Peyer's patch (tissue), 4 donors: ENCODE data around the gene PCBP3. TPM values are rescaled to one million over a fixed set of nuclear protein-coding genes. Genes with fewer than 3 reads are reported as not detected.
A peak's percentile ranks its signal among the peaks of the same experiment; 100 is the strongest.
"Not testable (repeated sequence)": the region's sequence is repeated elsewhere in the genome, so short reads cannot be mapped to it uniquely, and the experiment has no call there.

Experiments
- DNase-seq, 3 donors: peaks; one replicate each; pipeline ENCODE4 v3.0.0-alpha.2; 2017 to 2019
- H3K27ac ChIP-seq, 4 donors: fragments of 200-600 bp; sonication (generic); one replicate each; pipeline ENCODE4 v1.5.1; 2016 to 2019
- H3K27me3 ChIP-seq, 2 donors: fragments of 200-600 bp; sonication (generic); one replicate each; pipeline ENCODE4 v1.5.1; 2019
- H3K36me3 ChIP-seq, 3 donors: fragments of 200-600 bp; sonication (generic); one replicate each; pipeline ENCODE4 v1.5.1; 2016 to 2019
- H3K4me1 ChIP-seq, 4 donors: fragments of 200-600 bp; sonication (generic); one replicate each; pipeline ENCODE4 v1.5.1; 2016 to 2019
- H3K4me3 ChIP-seq, 4 donors: fragments of 200-600 bp; sonication (generic); 1 replicate in 3 of 4; 2 replicates in 1 of 4; pipeline ENCODE4 v1.5.1; 2016 to 2019; ENCODE audit warnings: mild to moderate bottlenecking in 1 of 4
- H3K9me3 ChIP-seq, 4 donors: fragments of 200-600 bp; sonication (generic); one replicate each; pipeline ENCODE4 v1.5.1; 2016 to 2019; ENCODE audit warnings: mild to moderate bottlenecking in 1 of 4
- POLR2A ChIP-seq, 2 donors: fragments of 450-650 bp; IDR thresholded peaks; one replicate each; pipeline ENCODE4 v1.5.1; 2017; ENCODE audit warnings: antibody characterized with exemption in 2 of 2, mild to moderate bottlenecking in 2 of 2, moderate library complexity in 2 of 2
- total RNA-seq, 4 donors: library from RNA; depleted of rRNA; stranded (reverse); fragments of >200 nt; gene quantifications; one replicate each; pipeline ENCODE4 v1.1.0, GENCODE V29; 2016
- TF ChIP-seq, protein P1 (sequence below), 6 experiments: fragments of 450-650 bp in 4 of 6; fragments of 200-600 bp in 2 of 6; sonication (generic) in 1 of 6; IDR thresholded peaks; one replicate each; pipeline ENCODE4 v1.5.1; 2017 to 2019; ENCODE audit warnings: antibody characterized with exemption in 6 of 6, mild to moderate bottlenecking in 3 of 6, moderate library complexity in 1 of 6

Gene PCBP3
- total RNA-seq, 4 donors from 2014 or later = 1.1 to 6.0 (median 4.4) TPM; not detected in 1

DNA sequence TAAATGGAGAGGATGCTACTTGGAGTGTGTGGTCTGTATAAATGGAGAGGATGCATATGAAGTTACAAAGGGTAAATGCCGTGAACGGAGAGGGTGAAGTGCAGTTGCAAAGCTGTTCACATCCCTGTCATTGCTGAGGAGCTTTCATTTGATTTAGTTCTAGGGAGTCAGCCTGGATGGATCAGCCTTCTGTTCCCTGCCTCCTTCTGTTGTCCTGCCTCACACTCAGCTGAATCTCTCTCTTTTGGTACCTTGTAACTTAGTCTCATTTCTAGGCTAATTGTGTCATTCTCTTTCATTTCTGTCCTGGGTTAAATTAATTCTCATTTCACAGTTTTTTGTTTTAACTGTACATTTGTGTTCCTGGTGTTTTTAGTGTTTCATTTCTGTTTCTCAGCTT, 204.8 kb downstream of the PCBP3 start:
- TF ChIP-seq POLR2A (IDR thresholded peaks at IDR 0.05) = no peak
- TF ChIP-seq, protein P1, sequence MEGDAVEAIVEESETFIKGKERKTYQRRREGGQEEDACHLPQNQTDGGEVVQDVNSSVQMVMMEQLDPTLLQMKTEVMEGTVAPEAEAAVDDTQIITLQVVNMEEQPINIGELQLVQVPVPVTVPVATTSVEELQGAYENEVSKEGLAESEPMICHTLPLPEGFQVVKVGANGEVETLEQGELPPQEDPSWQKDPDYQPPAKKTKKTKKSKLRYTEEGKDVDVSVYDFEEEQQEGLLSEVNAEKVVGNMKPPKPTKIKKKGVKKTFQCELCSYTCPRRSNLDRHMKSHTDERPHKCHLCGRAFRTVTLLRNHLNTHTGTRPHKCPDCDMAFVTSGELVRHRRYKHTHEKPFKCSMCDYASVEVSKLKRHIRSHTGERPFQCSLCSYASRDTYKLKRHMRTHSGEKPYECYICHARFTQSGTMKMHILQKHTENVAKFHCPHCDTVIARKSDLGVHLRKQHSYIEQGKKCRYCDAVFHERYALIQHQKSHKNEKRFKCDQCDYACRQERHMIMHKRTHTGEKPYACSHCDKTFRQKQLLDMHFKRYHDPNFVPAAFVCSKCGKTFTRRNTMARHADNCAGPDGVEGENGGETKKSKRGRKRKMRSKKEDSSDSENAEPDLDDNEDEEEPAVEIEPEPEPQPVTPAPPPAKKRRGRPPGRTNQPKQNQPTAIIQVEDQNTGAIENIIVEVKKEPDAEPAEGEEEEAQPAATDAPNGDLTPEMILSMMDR (IDR thresholded peaks at IDR 0.05) = no peak
- DNase-seq = no peak
- H3K27ac ChIP-seq = no peak overlapping the region
- H3K4me1 ChIP-seq = no peaks in the 10 kb centered on the region
- H3K27me3 ChIP-seq = no peaks in the 10 kb centered on the region
- H3K4me3 ChIP-seq = no peak overlapping the region
- H3K9me3 ChIP-seq = no peaks in the 10 kb centered on the region
- H3K36me3 ChIP-seq = no peaks in the 10 kb centered on the region

GRCh38 chr21:45848805-45849204, 205.3 kb downstream of the PCBP3 start:
- DNase-seq = no peak
- no peak overlapping the region for H3K4me3 ChIP-seq
- no peaks in the 10 kb centered on the region for H3K27me3 ChIP-seq
- no peaks in the 10 kb centered on the region for H3K36me3 ChIP-seq
- no peak overlapping the region for H3K27ac ChIP-seq
- H3K4me1 ChIP-seq = no peaks in the 10 kb centered on the region
- H3K9me3 ChIP-seq = no peaks in the 10 kb centered on the region
- TF ChIP-seq, protein P1 (IDR thresholded peaks at IDR 0.05) = no peak
- TF ChIP-seq POLR2A (IDR thresholded peaks at IDR 0.05) = no peak

DNA sequence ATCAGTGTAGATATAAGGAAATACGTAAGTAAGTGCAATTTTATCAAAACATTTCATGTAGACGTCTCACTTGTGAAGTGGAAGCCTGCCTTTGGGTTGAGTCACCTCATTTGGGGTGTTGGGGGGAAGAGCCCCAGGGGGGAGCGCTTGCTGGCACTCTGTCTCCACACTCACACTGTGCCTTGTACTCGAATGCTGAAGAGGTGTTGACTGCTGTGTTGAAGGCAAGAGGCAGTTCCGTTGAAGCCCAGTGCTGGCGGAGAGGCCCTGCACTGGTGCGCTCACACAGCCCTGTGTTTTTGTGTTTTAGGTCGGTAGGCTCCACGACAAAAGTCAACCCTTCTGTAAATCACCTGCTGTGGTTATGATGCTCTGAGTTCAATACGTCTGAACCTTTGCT, 206.1 kb downstream of the PCBP3 start:
- Histone ChIP-seq H3K4me1 (no peaks in the 10 kb centered on the region), H3K4me3 (no peak overlapping the region), H3K27me3 (no peaks in the 10 kb centered on the region), H3K9me3 (no peaks in the 10 kb centered on the region), H3K27ac (no peak overlapping the region), H3K36me3 (no peaks in the 10 kb centered on the region)
- DNase-seq = no peak
- TF ChIP-seq POLR2A (IDR thresholded peaks at IDR 0.05) = no peak
- TF ChIP-seq, protein P1 (IDR thresholded peaks at IDR 0.05) = no peak

GRCh38 chr21:45850181-45850580, 206.7 kb downstream of the PCBP3 start:
- TF ChIP-seq POLR2A (IDR thresholded peaks at IDR 0.05) = no peak
- TF ChIP-seq, protein P1 (IDR thresholded peaks at IDR 0.05) = no peak
- no peaks in the 10 kb centered on the region for H3K36me3 ChIP-seq
- no peaks in the 10 kb centered on the region for H3K9me3 ChIP-seq
- no peak for DNase-seq
- no peak overlapping the region for H3K4me3 ChIP-seq
- no peak overlapping the region for H3K27ac ChIP-seq
- no peaks in the 10 kb centered on the region for H3K27me3 ChIP-seq
- H3K4me1 ChIP-seq = no peaks in the 10 kb centered on the region

DNA sequence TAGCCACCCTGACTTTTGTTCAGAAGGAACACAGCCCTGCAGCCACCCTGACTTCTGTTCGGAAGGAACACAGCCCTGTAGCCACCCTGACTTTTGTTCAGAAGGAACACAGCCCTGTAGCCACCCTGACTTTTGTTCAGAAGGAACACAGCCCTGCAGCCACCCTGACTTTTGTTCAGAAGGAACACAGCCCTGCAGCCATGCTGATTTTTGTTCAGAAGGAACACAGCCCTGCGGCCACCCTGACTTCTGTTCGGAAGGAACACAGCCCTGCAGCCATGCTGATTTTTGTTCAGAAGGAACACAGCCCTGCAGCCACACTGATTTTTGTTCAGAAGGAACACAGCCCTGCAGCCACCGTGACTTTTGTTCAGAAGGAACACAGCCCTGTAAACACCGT, 208.9 kb downstream of the PCBP3 start:
- not testable (repeated sequence) for H3K9me3 ChIP-seq, H3K27me3 ChIP-seq, H3K4me3 ChIP-seq, H3K4me1 ChIP-seq, DNase-seq, H3K36me3 ChIP-seq, H3K27ac ChIP-seq

GRCh38 chr21:45852886-45853400, 209.4 kb downstream of the PCBP3 start:
- Histone ChIP-seq H3K36me3 (no peaks in the 10 kb centered on the region), H3K27me3 (no peaks in the 10 kb centered on the region), H3K4me1 (no peaks in the 10 kb centered on the region), H3K27ac (no peak overlapping the region), H3K9me3 (no peaks in the 10 kb centered on the region), H3K4me3 (no peak overlapping the region)
- peak in 2 of 3 donors; percentile 23 to 24 for DNase-seq
- no peak for TF ChIP-seq POLR2A (IDR thresholded peaks at IDR 0.05)
- TF ChIP-seq, protein P1 (IDR thresholded peaks at IDR 0.05) = no peak
